HEK293T (cell line): ENCODE data around the gene GNB1L.

Experiments used
- ARNT ChIP-seq: fragments of 450-650 bp; IDR thresholded peaks from 2 replicates; pipeline ENCODE4 v1.6.1; 2017; ENCODE audit warnings: mild to moderate bottlenecking
- HDGF ChIP-seq: fragments of 450-650 bp; IDR thresholded peaks from 2 replicates; pipeline ENCODE4 v1.6.1; 2017; ENCODE audit warnings: antibody characterized with exemption, borderline replicate concordance
- NFRKB ChIP-seq: fragments of 450-650 bp; IDR thresholded peaks from 2 replicates; pipeline ENCODE4 v1.6.1; 2016; ENCODE audit warnings: mild to moderate bottlenecking, moderate library complexity
- PKNOX1 ChIP-seq: fragments of 450-650 bp; IDR thresholded peaks from 2 replicates; pipeline ENCODE4 v1.6.1; 2016
- SP1 ChIP-seq: fragments of 450-650 bp; IDR thresholded peaks from 2 replicates; pipeline ENCODE4 v1.6.1; 2017
- SUZ12 ChIP-seq: fragments of 450-650 bp; IDR thresholded peaks from 2 replicates; pipeline ENCODE4 v1.6.1; 2016; ENCODE audit warnings: mild to moderate bottlenecking
- TARDBP ChIP-seq: fragments of 450-650 bp; IDR thresholded peaks from 2 replicates; pipeline ENCODE4 v1.6.1; 2016

DNA sequence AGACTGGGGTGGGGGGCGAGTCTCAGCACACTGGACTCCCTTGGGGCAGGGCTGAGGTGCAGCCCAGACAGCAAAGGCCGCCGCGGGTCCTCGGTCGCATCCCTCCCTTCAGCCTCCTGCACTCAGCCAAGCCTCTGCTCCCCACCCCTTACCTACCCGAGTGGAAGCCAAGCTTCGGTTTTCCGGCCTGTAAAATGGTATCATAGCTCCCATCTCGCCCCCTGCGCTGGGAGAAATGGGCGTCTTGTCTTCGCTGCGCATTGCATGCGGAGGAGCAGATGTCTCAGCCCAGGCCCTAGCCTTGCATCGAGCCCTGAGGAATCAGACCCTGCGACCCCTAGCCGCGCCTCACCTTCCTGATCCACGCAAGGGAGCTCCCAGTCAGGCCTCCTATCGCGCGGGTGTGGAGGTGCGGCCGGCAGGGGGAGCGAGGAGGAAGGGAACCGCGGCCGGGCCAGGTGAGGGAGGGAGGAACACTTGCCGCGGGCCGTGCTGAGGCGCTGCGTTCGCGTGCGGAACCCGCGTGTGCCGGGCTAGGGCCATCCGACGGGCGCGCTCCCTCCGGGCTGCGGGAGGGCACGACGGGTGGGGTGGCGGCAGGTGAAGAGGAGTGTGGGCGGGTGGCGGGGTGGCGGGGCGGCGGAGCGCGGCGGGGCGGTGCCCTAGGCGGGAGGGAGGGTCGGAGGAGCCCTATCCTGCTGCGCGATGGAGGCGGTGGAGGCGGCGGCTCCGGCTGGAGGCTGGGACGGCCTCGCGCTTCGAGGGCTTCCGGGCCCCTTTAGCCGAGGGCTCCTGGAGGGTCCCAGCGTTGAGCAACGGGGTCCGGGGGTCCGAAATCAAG, 98.2 kb downstream of the GNB1L start:
- TF ChIP-seq SP1: no peak
- no peak for TF ChIP-seq PKNOX1
- TF ChIP-seq NFRKB: no peak
- no peak for TF ChIP-seq SUZ12
- TF ChIP-seq TARDBP: no peak
- TF ChIP-seq ARNT: no peak
- no peak for TF ChIP-seq HDGF
